Panc1 (cell line): ENCODE results near the gene TBKBP1. TPM values are rescaled to one million over a fixed set of nuclear protein-coding genes. Genes with fewer than 3 reads are reported as not detected.

Source experiments
- ATAC-seq: fragments of 200-7000 bp; cut with Tn5 transposase; 2 replicates; pipeline ENCODE4 v1.9.1; 2020; ENCODE audit warnings: mild to moderate bottlenecking, moderate library complexity
- BruUV-seq: library from RNA; stranded (reverse); fragments of 400-500 nt; replicated peaks from 2 replicates; lab custom pipeline; 2021; lab: Mats Ljungman, UMichigan
- CTCF ChIA-PET: fragments of 300-600 bp; sonication (Branson Sonifier 250); formaldehyde crosslinking; loops from one replicate; lab custom pipeline; 2022; ENCODE audit warnings: antibody characterized with exemption; lab: Charles Lee
- POLR2A ChIA-PET: fragments of 300-600 bp; sonication (Branson Sonifier 250); formaldehyde crosslinking; loops from one replicate; lab custom pipeline; 2022; ENCODE audit warnings: antibody characterized with exemption; lab: Charles Lee
- DNase-seq: peaks from one replicate; pipeline ENCODE4 v3.0.0-alpha.2; 2010; ENCODE audit warnings: low read depth, low spot score
- H3K27ac ChIP-seq: 2 replicates; pipeline ENCODE4 v1.5.1; 2011; ENCODE audit warnings: mild to moderate bottlenecking, low read length, inconsistent platforms
- H3K27me3 ChIP-seq: fragments of 200-500 bp; sonication (Bioruptor generic); 2 replicates; pipeline ENCODE4 v1.6.0; 2014; ENCODE audit warnings: low read length, inconsistent platforms; ENCODE audit not compliant: control insufficient read depth, insufficient read depth
- H3K36me3 ChIP-seq: fragments of 200-500 bp; sonication (Bioruptor generic); 2 replicates; pipeline ENCODE4 v1.5.1; 2014; ENCODE audit warnings: inconsistent platforms, mild to moderate bottlenecking, low read length, moderate library complexity; ENCODE audit not compliant: control insufficient read depth, insufficient read depth
- H3K4me1 ChIP-seq: 2 replicates; pipeline ENCODE4 v1.5.1; 2011; ENCODE audit warnings: inconsistent platforms, mild to moderate bottlenecking, low read length, moderate library complexity; ENCODE audit not compliant: control insufficient read depth, insufficient read depth
- H3K4me3 ChIP-seq, 2 experiments: 2 replicates each; pipeline ENCODE4 v1.5.1; 2011 to 2012; ENCODE audit warnings: low read depth in 2 of 2, low read length in 2 of 2, mild to moderate bottlenecking in 2 of 2, inconsistent platforms in 1 of 2, moderate library complexity in 1 of 2
- H3K9me3 ChIP-seq: fragments of 200-500 bp; sonication (Bioruptor generic); 2 replicates; pipeline ENCODE4 v1.5.1; 2014; ENCODE audit warnings: low read depth, mild to moderate bottlenecking, inconsistent platforms, low read length, moderate library complexity; ENCODE audit not compliant: control insufficient read depth, insufficient read depth
- POLR2AphosphoS5 ChIP-seq: IDR thresholded peaks from 2 replicates; pipeline ENCODE4 v1.6.1; 2012; ENCODE audit warnings: mild to moderate bottlenecking, low read depth, low read length, moderate library complexity
- SIN3A ChIP-seq: IDR thresholded peaks from 2 replicates; pipeline ENCODE4 v1.6.1; 2012; ENCODE audit warnings: low read depth, mild to moderate bottlenecking, low read length, moderate library complexity, borderline replicate concordance; ENCODE audit not compliant: insufficient read depth
- TCF7L2 ChIP-seq: IDR thresholded peaks from 2 replicates; pipeline ENCODE4 v1.6.1; 2011; ENCODE audit warnings: mild to moderate bottlenecking, low read depth, low read length, inconsistent platforms
- in situ Hi-C: cut with HindIII; loops from 2 replicates; pipeline ENCODE4 v1.10.0; 2016; ENCODE audit warnings: low sequenced_read_pairs, low pct_unique_long_range_greater_than_20kb
- intact Hi-C: fragments of 100-400 bp; cut with micrococcal nuclease; formaldehyde crosslinking; loops from one replicate; pipeline ENCODE4 v1.10.0; 2022; ENCODE audit not compliant: unreplicated experiment
- total RNA-seq: library from RNA; stranded (reverse); gene quantifications from one replicate; pipeline ENCODE4 v1.2.1, GENCODE V29; 2021; ENCODE audit not compliant: unreplicated experiment
- TF ChIP-seq, protein P1 (sequence below): fragments of 450-650 bp; IDR thresholded peaks from 2 replicates; pipeline ENCODE4 v1.5.1; 2017; ENCODE audit warnings: mild to moderate bottlenecking
- TF ChIP-seq, protein P2 (sequence below), 2 experiments: IDR thresholded peaks; 2 replicates each; pipeline ENCODE4 v1.6.1; 2011 to 2012; ENCODE audit warnings: low read depth in 2 of 2, control low read depth in 1 of 2, low read length in 1 of 2, mild to moderate bottlenecking in 1 of 2, moderate library complexity in 1 of 2; ENCODE audit not compliant: insufficient read depth in 1 of 2

The TBKBP1 gene
- total RNA-seq, 1 experiment from 2014 or later, result 12.0 TPM

DNA sequence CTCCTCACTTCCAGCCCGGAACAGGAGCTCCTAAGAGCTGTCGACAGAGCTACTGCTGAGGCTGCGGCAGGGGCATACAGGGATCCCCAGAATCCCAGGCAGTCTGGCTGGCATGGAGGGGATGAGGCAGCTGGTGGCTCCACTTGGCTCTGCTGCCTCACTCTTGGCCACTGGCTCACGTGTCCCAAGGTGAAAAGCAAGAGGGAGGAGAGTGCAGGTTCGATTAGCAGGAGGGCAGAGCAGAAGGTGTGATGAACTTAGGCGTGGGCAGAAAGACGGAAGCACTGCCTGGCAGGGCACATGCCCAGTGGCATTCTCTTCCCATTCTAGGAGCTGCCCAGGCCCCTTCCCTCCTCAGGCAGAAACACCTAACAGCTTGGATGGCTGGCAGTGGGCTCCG lies 27.8 kb downstream of the TBKBP1 start:
- no peak overlapping the region for H3K4me3 ChIP-seq
- H3K27me3 ChIP-seq, result no peaks in the 10 kb centered on the region
- H3K36me3 ChIP-seq, result no peaks in the 10 kb centered on the region
- H3K9me3 ChIP-seq, result no peaks in the 10 kb centered on the region
- BruUV-seq, result no TSS peak
- POLR2A ChIA-PET, result no interaction called here
- DNase-seq (no peak), ATAC-seq (no peak)
- in situ Hi-C loops, result no loop called here
- peaks cover 3% of the 10 kb centered on the region; the same call in 1 of the 2 replicates for H3K4me1 ChIP-seq
- no peak overlapping the region for H3K27ac ChIP-seq
- no peak for TF ChIP-seq SIN3A
- TF ChIP-seq, protein P1, sequence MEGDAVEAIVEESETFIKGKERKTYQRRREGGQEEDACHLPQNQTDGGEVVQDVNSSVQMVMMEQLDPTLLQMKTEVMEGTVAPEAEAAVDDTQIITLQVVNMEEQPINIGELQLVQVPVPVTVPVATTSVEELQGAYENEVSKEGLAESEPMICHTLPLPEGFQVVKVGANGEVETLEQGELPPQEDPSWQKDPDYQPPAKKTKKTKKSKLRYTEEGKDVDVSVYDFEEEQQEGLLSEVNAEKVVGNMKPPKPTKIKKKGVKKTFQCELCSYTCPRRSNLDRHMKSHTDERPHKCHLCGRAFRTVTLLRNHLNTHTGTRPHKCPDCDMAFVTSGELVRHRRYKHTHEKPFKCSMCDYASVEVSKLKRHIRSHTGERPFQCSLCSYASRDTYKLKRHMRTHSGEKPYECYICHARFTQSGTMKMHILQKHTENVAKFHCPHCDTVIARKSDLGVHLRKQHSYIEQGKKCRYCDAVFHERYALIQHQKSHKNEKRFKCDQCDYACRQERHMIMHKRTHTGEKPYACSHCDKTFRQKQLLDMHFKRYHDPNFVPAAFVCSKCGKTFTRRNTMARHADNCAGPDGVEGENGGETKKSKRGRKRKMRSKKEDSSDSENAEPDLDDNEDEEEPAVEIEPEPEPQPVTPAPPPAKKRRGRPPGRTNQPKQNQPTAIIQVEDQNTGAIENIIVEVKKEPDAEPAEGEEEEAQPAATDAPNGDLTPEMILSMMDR, result no peak
- TF ChIP-seq, protein P2, sequence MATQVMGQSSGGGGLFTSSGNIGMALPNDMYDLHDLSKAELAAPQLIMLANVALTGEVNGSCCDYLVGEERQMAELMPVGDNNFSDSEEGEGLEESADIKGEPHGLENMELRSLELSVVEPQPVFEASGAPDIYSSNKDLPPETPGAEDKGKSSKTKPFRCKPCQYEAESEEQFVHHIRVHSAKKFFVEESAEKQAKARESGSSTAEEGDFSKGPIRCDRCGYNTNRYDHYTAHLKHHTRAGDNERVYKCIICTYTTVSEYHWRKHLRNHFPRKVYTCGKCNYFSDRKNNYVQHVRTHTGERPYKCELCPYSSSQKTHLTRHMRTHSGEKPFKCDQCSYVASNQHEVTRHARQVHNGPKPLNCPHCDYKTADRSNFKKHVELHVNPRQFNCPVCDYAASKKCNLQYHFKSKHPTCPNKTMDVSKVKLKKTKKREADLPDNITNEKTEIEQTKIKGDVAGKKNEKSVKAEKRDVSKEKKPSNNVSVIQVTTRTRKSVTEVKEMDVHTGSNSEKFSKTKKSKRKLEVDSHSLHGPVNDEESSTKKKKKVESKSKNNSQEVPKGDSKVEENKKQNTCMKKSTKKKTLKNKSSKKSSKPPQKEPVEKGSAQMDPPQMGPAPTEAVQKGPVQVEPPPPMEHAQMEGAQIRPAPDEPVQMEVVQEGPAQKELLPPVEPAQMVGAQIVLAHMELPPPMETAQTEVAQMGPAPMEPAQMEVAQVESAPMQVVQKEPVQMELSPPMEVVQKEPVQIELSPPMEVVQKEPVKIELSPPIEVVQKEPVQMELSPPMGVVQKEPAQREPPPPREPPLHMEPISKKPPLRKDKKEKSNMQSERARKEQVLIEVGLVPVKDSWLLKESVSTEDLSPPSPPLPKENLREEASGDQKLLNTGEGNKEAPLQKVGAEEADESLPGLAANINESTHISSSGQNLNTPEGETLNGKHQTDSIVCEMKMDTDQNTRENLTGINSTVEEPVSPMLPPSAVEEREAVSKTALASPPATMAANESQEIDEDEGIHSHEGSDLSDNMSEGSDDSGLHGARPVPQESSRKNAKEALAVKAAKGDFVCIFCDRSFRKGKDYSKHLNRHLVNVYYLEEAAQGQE (IDR thresholded peaks at IDR 0.05; ENCODE audit: insufficient read depth in 1 of 2, low read depth in 2 of 2, low read length in 1 of 2), result no peak
- no peak for TF ChIP-seq TCF7L2
- TF ChIP-seq POLR2AphosphoS5, result no peak
- CTCF ChIA-PET, result no interaction called here
- intact Hi-C loops, result no loop called here

DNA sequence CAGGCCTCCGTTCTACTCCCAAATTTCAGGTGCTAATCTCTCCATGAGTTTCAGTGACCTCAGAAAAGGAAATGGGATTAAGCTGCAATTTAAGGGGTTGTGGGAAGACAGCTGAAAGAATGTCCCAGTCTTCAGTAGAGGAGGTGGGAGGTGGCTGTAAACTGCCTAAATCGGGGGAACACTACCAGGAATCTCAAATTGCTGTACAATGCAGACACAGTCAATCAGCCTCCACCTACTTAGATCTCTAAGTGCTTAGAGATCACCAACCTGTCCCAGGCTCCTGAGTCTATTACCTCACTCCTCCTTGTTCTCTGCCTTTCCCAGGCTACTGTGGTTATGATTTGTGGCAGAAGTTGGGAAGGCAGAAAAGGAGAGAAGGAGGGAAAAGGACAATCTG lies 30.7 kb downstream of the TBKBP1 start:
- ATAC-seq, result no peak
- BruUV-seq, result no TSS peak
- Histone ChIP-seq H3K9me3 (no peaks in the 10 kb centered on the region), H3K27me3 (no peaks in the 10 kb centered on the region), H3K4me3 (no peak overlapping the region), H3K4me1 (peaks cover 3% of the 10 kb centered on the region; the same call in 1 of the 2 replicates), H3K36me3 (no peaks in the 10 kb centered on the region), H3K27ac (no peak overlapping the region)
- ChIA-PET POLR2A (no interaction called here), CTCF (no interaction called here)
- intact Hi-C loops, result no loop called here
- in situ Hi-C loops, result no loop called here
- TF ChIP-seq SIN3A (no peak), TCF7L2 (no peak), POLR2AphosphoS5 (no peak)
- TF ChIP-seq, protein P2 (IDR thresholded peaks at IDR 0.05; ENCODE audit: insufficient read depth in 1 of 2, low read depth in 2 of 2, low read length in 1 of 2), result no peak
- TF ChIP-seq, protein P1, result no peak
- DNase-seq, result no peak
